Thymus (tissue), 14 donors: ENCODE measurements around the gene PANK2. TPM values are rescaled to one million over a fixed set of nuclear protein-coding genes. Genes with fewer than 3 reads are reported as not detected.
"Not testable (repeated sequence)": the region's sequence is repeated elsewhere in the genome, so short reads cannot be mapped to it uniquely, and the experiment has no call there.

Experiments
- DNase-seq, 9 donors: peaks; one replicate each; pipeline ENCODE4 v3.0.0-alpha.2; 2013; ENCODE audit warnings: low spot score in 9 of 9, low read depth in 6 of 9, missing footprints in 1 of 9
- H3K27ac ChIP-seq, 2 donors: one replicate each; pipeline ENCODE4 v1.5.1; 2013; ENCODE audit warnings: control low read depth in 1 of 2, low read depth in 1 of 2, low read length in 1 of 2, mild to moderate bottlenecking in 1 of 2, moderate library complexity in 1 of 2
- H3K27me3 ChIP-seq, 2 donors: one replicate each; pipeline ENCODE4 v1.5.1; 2013; ENCODE audit warnings: low read length in 1 of 2; ENCODE audit not compliant: control insufficient read depth in 2 of 2, insufficient read depth in 1 of 2
- H3K36me3 ChIP-seq, 2 donors: one replicate each; pipeline ENCODE4 v1.5.1; 2013; ENCODE audit warnings: low read length in 1 of 2, mild to moderate bottlenecking in 1 of 2, moderate library complexity in 1 of 2; ENCODE audit not compliant: control insufficient read depth in 2 of 2, insufficient read depth in 2 of 2
- H3K4me1 ChIP-seq, 2 donors: one replicate each; pipeline ENCODE4 v1.5.1; 2013; ENCODE audit warnings: low read length in 2 of 2; ENCODE audit not compliant: control insufficient read depth in 2 of 2, insufficient read depth in 2 of 2
- H3K4me3 ChIP-seq, 2 donors: one replicate each; pipeline ENCODE4 v1.5.1; 2013; ENCODE audit warnings: low read length in 2 of 2, control low read depth in 1 of 2, mild to moderate bottlenecking in 1 of 2
- H3K9me3 ChIP-seq, 2 donors: one replicate each; pipeline ENCODE4 v1.5.1; 2013; ENCODE audit warnings: low read length in 1 of 2, mild to moderate bottlenecking in 1 of 2; ENCODE audit not compliant: control insufficient read depth in 2 of 2, insufficient read depth in 1 of 2
- WGBS: extraction: QIAGEN DNeasy Blood & Tissue Kit; methylation state at CpG from one replicate; pipeline ENCODE4 v1.1.7; 2013; 5-methylcytosine and 5-hydroxymethylcytosine counted together
- long read RNA-seq, 10 donors: transcript quantifications; one replicate each; lab custom pipeline, GENCODE V29; 2026
- polyA plus RNA-seq: library from polyadenylated mRNA; stranded (reverse); fragments of 200-250 nt; gene quantifications from one replicate; pipeline ENCODE4 v1.2.3, GENCODE V29; 2013
- total RNA-seq: library from RNA; stranded (reverse); fragments of 120-200 nt; gene quantifications from one replicate; pipeline ENCODE4 v1.2.4, GENCODE V29; 2013
- donor health status: healthy.

The PANK2 gene
- total RNA-seq (36.9 TPM), polyA plus RNA-seq (40.6 TPM)
- long read RNA-seq, donor 1, partial matches to known transcripts = 0 of 1 reads
- long read RNA-seq, donor 1, other reads (novel, unspliced or antisense) = 0 of 1 reads
- long read RNA-seq, donor 2, transcript PANK2-210 (1 exons, 661 nt) = major isoform, 17 of 55 reads
- long read RNA-seq, donor 2, transcript PANK2-202 (7 exons, 1,843 nt) = minor isoform, 6 of 55 reads
- long read RNA-seq, donor 2, transcript PANK2-201 (7 exons, 2,280 nt) = minor isoform, 8 of 55 reads
- long read RNA-seq, donor 2, partial matches to known transcripts = 24 of 55 reads
- long read RNA-seq, donor 2, other reads (novel, unspliced or antisense) = 0 of 55 reads
- long read RNA-seq, donor 3, transcript PANK2-201 (7 exons, 2,280 nt) = minor isoform, 8 of 32 reads
- long read RNA-seq, donor 3, transcript PANK2-210 (1 exons, 661 nt) = major isoform, 13 of 32 reads
- long read RNA-seq, donor 3, transcript PANK2-202 (7 exons, 1,843 nt) = minor isoform, 5 of 32 reads
- long read RNA-seq, donor 3, partial matches to known transcripts = 6 of 32 reads
- long read RNA-seq, donor 3, other reads (novel, unspliced or antisense) = 0 of 32 reads
- long read RNA-seq, donor 4, transcript PANK2-210 (1 exons, 661 nt) = major isoform, 10 of 16 reads
- long read RNA-seq, donor 4, partial matches to known transcripts = 0 of 16 reads
- long read RNA-seq, donor 4, other reads (novel, unspliced or antisense) = 0 of 16 reads
- long read RNA-seq, donor 5, transcript PANK2-210 (1 exons, 661 nt) = major isoform, 17 of 32 reads
- long read RNA-seq, donor 5, partial matches to known transcripts = 8 of 32 reads
- long read RNA-seq, donor 5, other reads (novel, unspliced or antisense) = 0 of 32 reads
- long read RNA-seq, donor 6, transcript PANK2-210 (1 exons, 661 nt) = major isoform, 10 of 32 reads
- long read RNA-seq, donor 6, transcript PANK2-201 (7 exons, 2,280 nt) = minor isoform, 5 of 32 reads
- long read RNA-seq, donor 6, partial matches to known transcripts = 16 of 32 reads
- long read RNA-seq, donor 6, other reads (novel, unspliced or antisense) = 0 of 32 reads
- long read RNA-seq, donor 7, transcript PANK2-201 (7 exons, 2,280 nt) = major isoform, 5 of 23 reads
- long read RNA-seq, donor 7, partial matches to known transcripts = 11 of 23 reads
- long read RNA-seq, donor 7, other reads (novel, unspliced or antisense) = 0 of 23 reads
- long read RNA-seq, donor 8, partial matches to known transcripts = 0 of 3 reads
- long read RNA-seq, donor 8, other reads (novel, unspliced or antisense) = 0 of 3 reads
- long read RNA-seq, donor 9, transcript PANK2-210 (1 exons, 661 nt) = major isoform, 6 of 12 reads
- long read RNA-seq, donor 9, partial matches to known transcripts = 0 of 12 reads
- long read RNA-seq, donor 9, other reads (novel, unspliced or antisense) = 0 of 12 reads
- long read RNA-seq, donor 10, partial matches to known transcripts = 0 of 7 reads
- long read RNA-seq, donor 10, other reads (novel, unspliced or antisense) = 0 of 7 reads

DNA sequence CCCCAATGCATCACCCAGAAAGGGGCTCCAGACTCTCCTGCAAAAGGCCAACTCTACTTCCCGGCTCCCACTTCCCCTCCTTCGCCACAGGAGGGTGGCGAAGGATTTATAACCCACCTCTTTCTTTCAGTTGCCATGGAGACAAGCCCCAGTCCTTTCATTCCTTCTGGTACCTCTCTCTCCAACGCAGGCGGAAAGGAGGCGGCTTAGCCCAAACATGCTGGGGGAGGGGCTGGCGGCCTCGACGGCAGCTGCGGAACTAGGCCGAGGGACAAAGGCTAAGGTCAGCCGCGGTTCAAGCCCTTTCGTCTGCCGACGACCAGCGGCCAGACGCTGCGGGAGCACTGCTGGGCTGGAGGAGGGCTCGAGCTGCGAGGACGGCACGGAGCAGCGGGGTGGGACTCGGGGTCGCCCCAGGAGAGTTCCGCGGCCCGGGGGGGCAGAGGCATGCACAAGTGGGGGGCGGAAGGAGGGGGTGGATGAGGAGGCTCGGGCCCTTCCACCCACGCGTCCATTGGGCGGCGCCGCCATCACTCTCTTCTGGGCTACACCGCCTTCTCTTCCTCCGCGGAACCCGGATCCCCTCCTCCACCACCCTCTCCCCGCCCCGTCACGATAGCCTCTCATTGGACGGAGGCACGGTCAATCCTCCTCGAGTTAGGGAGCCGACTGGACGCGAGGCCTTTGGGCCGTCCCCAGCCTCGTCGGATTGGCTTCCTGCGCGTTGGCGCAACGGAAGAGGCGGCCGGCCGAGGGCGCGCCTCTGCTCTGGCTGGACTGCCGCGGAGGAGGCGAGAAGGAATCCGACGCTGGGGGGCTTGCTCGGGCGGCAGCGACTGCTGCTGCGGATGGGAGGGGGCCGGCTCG is at the start of gene PANK2:
TSS of gene PANK2 (plus strand) at position 766 of the 867 bp plus-strand sequence.
- under 1% methylated on average over 72 of the region's 72 CpGs for WGBS
- Histone ChIP-seq H3K36me3 (peaks cover 7 to 20% of the 10 kb centered on the region in 2 donors), H3K4me1 (peaks cover 19 to 31% of the 10 kb centered on the region in 2 donors), H3K9me3 (no peaks in the 10 kb centered on the region), H3K4me3 (peak within 1 kb of the TSS; percentile 96 to 98), H3K27ac (peak within 1 kb of the TSS; percentile 89 to 96), H3K27me3 (no peaks in the 10 kb centered on the region)
- peak; percentile 88 to 99 (median 97) for DNase-seq

DNA sequence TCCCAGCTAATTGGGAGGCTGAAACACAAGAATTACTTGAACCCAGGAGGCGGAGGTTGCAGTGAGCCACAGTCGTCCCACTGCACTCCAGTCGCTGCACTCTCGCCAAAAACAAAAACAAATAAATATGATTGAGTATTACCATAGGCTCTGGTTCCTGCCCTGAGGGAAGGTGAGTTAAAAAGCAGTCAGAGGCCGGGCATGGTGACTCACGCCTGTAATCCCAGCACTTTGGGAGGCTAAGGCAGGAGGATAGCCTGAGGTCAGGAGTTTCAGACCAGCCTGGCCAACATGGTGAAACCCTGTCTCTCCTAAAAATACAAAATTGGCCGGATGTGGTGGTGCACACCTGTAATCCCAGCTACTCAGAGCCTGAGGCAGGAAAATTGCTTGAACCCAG is 49.0 kb upstream of the PANK2 start:
- H3K27me3 ChIP-seq, H3K27ac ChIP-seq, H3K4me3 ChIP-seq, H3K9me3 ChIP-seq, DNase-seq, H3K36me3 ChIP-seq: not testable (repeated sequence)
- WGBS = 96% methylated on average over 7 of the region's 7 CpGs
- H3K4me1 ChIP-seq = peaks cover 7 to 14% of the 10 kb centered on the region in 2 donors

DNA sequence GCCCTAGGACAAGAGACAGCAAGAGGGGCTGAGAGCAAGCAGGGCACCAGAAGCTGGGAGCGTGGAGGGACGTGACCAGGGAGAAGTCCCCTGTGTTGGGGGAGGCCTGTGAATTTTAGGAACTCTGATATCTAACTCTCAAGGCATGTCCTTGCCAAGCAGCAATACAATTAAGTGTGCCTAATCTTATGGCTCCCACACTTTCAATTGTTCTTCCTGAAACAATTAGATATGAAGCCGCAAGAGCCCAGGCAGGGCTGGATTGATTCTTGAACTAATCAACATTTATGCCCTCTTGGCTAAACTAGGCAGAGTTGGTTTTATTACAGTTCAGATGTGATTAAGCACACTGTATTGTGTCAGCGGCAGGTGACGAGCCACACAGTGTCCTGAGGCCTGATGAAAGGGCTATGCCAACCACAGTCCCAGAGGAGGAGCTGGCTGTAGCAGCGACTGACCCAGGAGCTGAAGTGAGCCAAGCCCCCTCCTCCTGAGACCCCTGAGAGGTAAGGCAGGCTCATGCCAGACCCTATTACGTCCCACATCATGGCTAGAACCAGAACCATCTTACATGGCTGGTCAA is 46.7 kb upstream of the PANK2 start:
- Histone ChIP-seq H3K27me3 (no peaks in the 10 kb centered on the region), H3K9me3 (peaks cover 0 to 7% of the 10 kb centered on the region in 2 donors), H3K4me3 (no peak overlapping the region), H3K4me1 (peaks cover 11 to 22% of the 10 kb centered on the region in 2 donors), H3K27ac (no peak overlapping the region), H3K36me3 (no peaks in the 10 kb centered on the region)
- DNase-seq = no peak
- 88% methylated on average over 7 of the region's 7 CpGs for WGBS

DNA sequence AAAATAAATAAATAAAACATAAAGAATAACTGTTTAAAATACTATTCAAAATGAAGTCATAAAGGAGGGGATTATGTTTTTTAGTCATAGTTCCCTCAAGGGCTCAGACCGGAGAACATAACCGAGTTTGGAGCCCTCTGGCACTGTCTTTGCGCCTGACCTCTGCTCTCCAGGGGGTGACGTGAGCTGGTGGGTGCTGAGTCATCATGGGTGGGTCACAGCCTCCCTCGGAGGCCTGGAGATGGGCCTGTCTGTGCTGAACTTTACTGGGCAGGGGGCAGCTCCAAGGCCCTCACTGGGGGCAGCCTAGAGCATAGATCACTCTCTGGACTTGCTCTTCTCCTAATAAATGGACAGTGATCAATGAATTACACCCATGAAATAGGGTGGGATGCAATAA is 45.7 kb upstream of the PANK2 start:
- Histone ChIP-seq H3K4me3 (no peak overlapping the region), H3K4me1 (peaks cover 14 to 26% of the 10 kb centered on the region in 2 donors), H3K27me3 (no peaks in the 10 kb centered on the region), H3K36me3 (no peaks in the 10 kb centered on the region), H3K9me3 (peaks cover 0 to 7% of the 10 kb centered on the region in 2 donors), H3K27ac (no peak overlapping the region)
- DNase-seq = no peak
- 77% methylated on average over 5 of the region's 5 CpGs for WGBS

DNA sequence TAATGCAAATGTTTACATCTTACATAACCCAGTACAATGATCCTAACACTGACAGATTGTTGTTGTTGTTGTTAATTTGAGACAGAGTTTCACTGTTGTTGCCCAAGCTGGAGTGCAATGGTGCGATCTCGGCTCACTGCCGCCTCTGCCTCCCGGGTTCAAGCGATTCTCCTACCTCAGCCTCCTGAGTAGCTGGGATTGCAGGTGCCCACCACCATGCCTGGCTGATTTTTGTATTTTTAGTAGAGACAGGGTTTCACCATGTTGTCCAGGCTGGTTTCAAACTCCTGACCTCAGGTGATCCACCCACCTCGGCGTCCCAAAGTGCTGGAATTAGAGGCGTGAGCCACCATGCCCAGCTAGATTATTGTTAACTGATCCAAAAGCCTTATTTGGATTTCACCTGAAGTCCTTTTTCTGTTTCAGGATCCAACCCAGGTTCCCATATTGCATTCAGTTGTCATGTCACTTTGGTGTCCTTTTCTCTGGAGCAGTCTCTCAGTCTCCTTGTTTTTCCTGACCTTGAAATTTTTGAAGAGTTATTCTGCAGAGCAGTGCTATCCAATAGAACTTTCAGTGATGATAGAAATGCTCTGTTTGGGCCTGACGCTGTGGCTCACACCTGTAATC is 45.1 kb upstream of the PANK2 start:
- 98% methylated on average over 9 of the region's 9 CpGs for WGBS
- H3K27ac ChIP-seq, H3K4me3 ChIP-seq, H3K36me3 ChIP-seq, H3K9me3 ChIP-seq, DNase-seq, H3K27me3 ChIP-seq: not testable (repeated sequence)
- H3K4me1 ChIP-seq = peaks cover 10 to 21% of the 10 kb centered on the region in 2 donors

DNA sequence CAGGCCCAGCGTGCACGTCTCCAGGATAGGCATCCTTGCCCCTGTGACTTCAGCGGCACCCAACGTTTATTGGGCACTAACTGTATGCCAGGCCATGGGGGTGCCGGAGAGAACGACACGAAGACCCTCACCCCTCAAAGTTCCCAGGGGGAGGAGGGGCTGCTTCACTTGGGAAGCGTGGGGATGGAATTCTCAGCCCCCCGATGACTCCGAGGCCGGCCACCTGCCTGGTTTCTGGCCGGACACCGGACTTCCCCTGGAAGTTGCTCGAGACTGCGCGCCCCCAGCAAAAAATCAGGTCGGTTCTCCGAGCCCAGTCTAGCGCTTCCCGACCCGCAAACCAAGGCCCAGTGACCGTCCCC is 42.8 kb upstream of the PANK2 start:
- H3K36me3 ChIP-seq = no peaks in the 10 kb centered on the region
- H3K9me3 ChIP-seq = peaks cover 0 to 7% of the 10 kb centered on the region in 2 donors
- no peaks in the 10 kb centered on the region for H3K27me3 ChIP-seq
- DNase-seq = peak in 3 of 9 donors; percentile 3 to 45 (median 19)
- H3K27ac ChIP-seq = peak overlapping the region; percentile 46 to 75
- H3K4me3 ChIP-seq = peak overlapping the region; percentile 75 to 93
- H3K4me1 ChIP-seq = peaks cover 7 to 14% of the 10 kb centered on the region in 2 donors
- under 1% methylated on average over 22 of the region's 22 CpGs for WGBS

DNA sequence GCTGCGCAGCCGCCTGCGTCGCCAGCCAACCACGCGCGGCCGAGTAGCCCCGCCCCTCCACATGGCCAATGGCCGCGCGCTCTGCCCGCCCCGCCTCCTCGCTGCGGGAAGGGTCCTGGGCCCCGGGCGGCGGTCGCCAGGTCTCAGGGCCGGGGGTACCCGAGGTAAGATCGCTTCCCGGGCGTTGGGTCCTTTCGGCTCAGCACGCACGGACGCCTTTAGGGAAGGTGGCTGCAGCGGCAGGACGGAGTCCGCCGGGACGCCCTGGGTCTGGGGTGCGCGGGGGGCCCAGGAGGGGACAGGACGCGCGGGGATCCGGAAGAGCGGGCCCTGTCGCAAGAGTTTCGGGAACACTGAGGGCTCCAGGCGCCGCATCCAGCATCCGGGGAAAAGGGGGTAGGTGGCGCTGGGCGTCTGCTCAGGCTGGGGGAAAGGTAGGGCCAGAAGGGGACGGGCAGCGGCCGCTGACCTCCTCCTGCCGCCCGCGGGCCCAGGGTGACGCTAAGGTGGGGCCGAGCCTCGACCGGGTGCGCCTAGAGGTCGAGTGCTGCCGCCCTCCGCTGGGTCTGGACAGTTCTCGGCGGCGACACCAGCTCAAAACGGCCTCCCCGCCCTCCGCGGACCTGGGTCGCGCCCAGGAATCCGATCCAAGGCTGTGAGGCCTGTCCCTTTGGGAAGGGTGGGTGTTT is 42.3 kb upstream of the PANK2 start, which contains the start of gene MAVS:
TSS of gene MAVS (plus strand) at position 95 of the 689 bp plus-strand sequence. CDS start 7,791 bp downstream, outside the sequence.
- H3K27me3 ChIP-seq = no peaks in the 10 kb centered on the region
- under 1% methylated on average over 72 of the region's 72 CpGs for WGBS
- DNase-seq = peak; percentile 49 to 90 (median 76)
- H3K27ac ChIP-seq = peak within 1 kb of the TSS; percentile 60 to 83
- H3K4me3 ChIP-seq = peak within 1 kb of the TSS; percentile 75 to 93
- H3K36me3 ChIP-seq = no peaks in the 10 kb centered on the region
- H3K4me1 ChIP-seq = peaks cover 7 to 14% of the 10 kb centered on the region in 2 donors
- peaks cover 0 to 7% of the 10 kb centered on the region in 2 donors for H3K9me3 ChIP-seq
